ENCODE measurements around the gene YWHAG. TPM values are rescaled to one million over a fixed set of nuclear protein-coding genes. Genes with fewer than 3 reads are reported as not detected.

Gene YWHAG
- total and polyA plus RNA-seq, 9 of the 15 experiments (the other 6 are each of a cell fraction or from before 2014, with no cell fraction given): 30.4 to 246 (median 94.5) TPM

- TF ChIP-seq NKRF (IDR thresholded peaks at IDR 0.05; ENCODE audit: borderline replicate concordance) (peak; percentile 98), ZNF77 (CRISPR knock-in tag; IDR thresholded peaks at IDR 0.05) (no peak), PYGO2 (tag; IDR thresholded peaks at IDR 0.05) (no peak), ZZZ3 (IDR thresholded peaks at IDR 0.05) (no peak), ZNF134 (CRISPR knock-in tag; conservative IDR thresholded peaks at IDR 0.05) (no peak), SETDB1 (IDR thresholded peaks at IDR 0.05; ENCODE audit: low read length) (no peak), MECOM (CRISPR knock-in tag; IDR thresholded peaks at IDR 0.05) (no peak), SP2 (IDR thresholded peaks at IDR 0.05; ENCODE audit: extremely low read depth, low read depth, low read length, poor library complexity, severe bottlenecking) (no peak), ZNF764 (CRISPR knock-in tag; IDR thresholded peaks at IDR 0.05; ENCODE audit: low read depth) (no peak), MTA1 (IDR thresholded peaks at IDR 0.05; ENCODE audit: borderline replicate concordance) (no peak), RCOR1 (IDR thresholded peaks at IDR 0.05; ENCODE audit: borderline replicate concordance in 1 of 2, low read depth in 2 of 2, low read length in 2 of 2) (no peak), C11orf30 (IDR thresholded peaks at IDR 0.05; ENCODE audit: low read depth) (no peak), ZNF318 (IDR thresholded peaks at IDR 0.05; ENCODE audit: borderline replicate concordance in 1 of 2, low read depth in 1 of 2) (no peak), HMG20A (CRISPR knock-in tag; conservative IDR thresholded peaks at IDR 0.05) (no peak), RBM14 (IDR thresholded peaks at IDR 0.05; ENCODE audit: borderline replicate concordance, insufficient read depth, low read depth, low read length) (peak; percentile 96; the same call in 1 of the 2 replicates), HNRNPLL (IDR thresholded peaks at IDR 0.05; ENCODE audit: low read depth, low read length, poor library complexity, severe bottlenecking) (peak; percentile 50), ZNF778 (CRISPR knock-in tag; IDR thresholded peaks at IDR 0.05) (no peak), PTBP1 (IDR thresholded peaks at IDR 0.05; ENCODE audit: low read depth, low read length) (no peak; the same call in 1 of the 2 replicates), TFAM (CRISPR knock-in tag; conservative IDR thresholded peaks at IDR 0.05) (no peak)
These were observed at the start of gene YWHAG (continued) for GRCh38 chr7:76358481-76359110.
